ENCODE measurements around the gene RSRC1.
"Not testable (repeated sequence)": the region's sequence is repeated elsewhere in the genome, so short reads cannot be mapped to it uniquely, and the experiment has no call there.

RSRC1 gene

GRCh38 chr3:158101335-158102241 is 8.3 kb upstream of the RSRC1 start:
- no peak for DNase-seq
- ATAC-seq: no peak

GRCh38 chr3:158102242-158103080 is 7.4 kb upstream of the RSRC1 start:
- no peak for DNase-seq
- ATAC-seq: no peak

- DNase-seq: no peak
These were observed 6.6 kb upstream of the RSRC1 start for GRCh38 chr3:158103081-158103886.

GRCh38 chr3:158103887-158104327 is 6.0 kb upstream of the RSRC1 start:
- ATAC-seq: no peak

More at GRCh38 chr3:158103081-158103886, 6.6 kb upstream of the RSRC1 start:
- no peak for ATAC-seq

GRCh38 chr3:158104431-158104921 is 5.4 kb upstream of the RSRC1 start:
- DNase-seq: no peak
- no peak for ATAC-seq

More at GRCh38 chr3:158103887-158104327, 6.0 kb upstream of the RSRC1 start:
- DNase-seq: no peak

- DNase-seq (no peak), ATAC-seq (no peak)
These were observed 4.7 kb upstream of the RSRC1 start for GRCh38 chr3:158105119-158105709.

- peak; percentile 23 for DNase-seq
- ATAC-seq: no peak
These were observed 4.1 kb upstream of the RSRC1 start for GRCh38 chr3:158105710-158106253.

GRCh38 chr3:158106766-158107471 is 3.0 kb upstream of the RSRC1 start:
- DNase-seq: peak; percentile 22
- no peak for ATAC-seq

- no peak for ATAC-seq
- no peak for DNase-seq
These were observed 2.1 kb upstream of the RSRC1 start for GRCh38 chr3:158107605-158108444.

- ATAC-seq (no peak), DNase-seq (no peak)
These were observed 1.4 kb upstream of the RSRC1 start for GRCh38 chr3:158108445-158108985.

- no peak for ATAC-seq
These were observed 540 bp upstream of the RSRC1 start for GRCh38 chr3:158109295-158109803.

GRCh38 chr3:158110658-158111018 is 749 bp downstream of the RSRC1 start:
- DNase-seq: no peak
- no peak for ATAC-seq

More at GRCh38 chr3:158109295-158109803, 540 bp upstream of the RSRC1 start:
- DNase-seq: no peak

- no peak for DNase-seq
- no peak for ATAC-seq
These were observed 2.0 kb downstream of the RSRC1 start for GRCh38 chr3:158111861-158112260.

GRCh38 chr3:158113595-158113994 is 3.7 kb downstream of the RSRC1 start:
- DNase-seq, ATAC-seq: not testable (repeated sequence)

- DNase-seq (no peak), ATAC-seq (no peak)
These were observed 10.4 kb downstream of the RSRC1 start for GRCh38 chr3:158120330-158120729.

GRCh38 chr3:158121295-158121694 is 11.4 kb downstream of the RSRC1 start:
- DNase-seq: no peak
- ATAC-seq: no peak

GRCh38 chr3:158122721-158123120 is 12.8 kb downstream of the RSRC1 start:
- ATAC-seq, DNase-seq: not testable (repeated sequence)

GRCh38 chr3:158127250-158128219 is 17.6 kb downstream of the RSRC1 start:
- DNase-seq: no peak
- no peak for ATAC-seq
